Measurements from ENCODE around the gene IL17RC. TPM values are rescaled to one million over a fixed set of nuclear protein-coding genes. Genes with fewer than 3 reads are reported as not detected.

The IL17RC gene
- total and polyA plus RNA-seq, 12 donors, result 18.6 to 62.3 (median 28.4) TPM

- Histone ChIP-seq H3K27me3 (no peaks in the 10 kb centered on the region), H3K9me3 (no peaks in the 10 kb centered on the region), H3K4me1 (peaks cover 0 to 5% (median 2%) of the 10 kb centered on the region in 9 donors), H3K27ac (no peak overlapping the region), H3K36me3 (peaks cover 0 to 30% (median 4%) of the 10 kb centered on the region in 9 donors), H3K4me3 (no peak overlapping the region)
- intact Hi-C loops (cut with DNase I), result no loop called here
- DNase-seq (no peak), ATAC-seq (no peak)
- WGBS, 2 donors, result 64 to 66% methylated on average over 5 of the region's 5 CpGs
- TF ChIP-seq CTCF (IDR thresholded peaks at IDR 0.05), result no peak
Observed at GRCh38 chr3:9957214-9957613, 40.3 kb downstream of the IL17RC start.

GRCh38 chr3:9965200-9965875, 48.4 kb downstream of the IL17RC start:
- no peaks in the 10 kb centered on the region for H3K9me3 ChIP-seq
- no peak for TF ChIP-seq CTCF (IDR thresholded peaks at IDR 0.05)
- no peaks in the 10 kb centered on the region for H3K27me3 ChIP-seq
- intact Hi-C loops (cut with DNase I), result no loop called here
- no peak for ATAC-seq
- H3K4me3 ChIP-seq, result no peak overlapping the region
- no peak overlapping the region for H3K27ac ChIP-seq
- H3K4me1 ChIP-seq, result no peaks in the 10 kb centered on the region
- DNase-seq, result no peak
- H3K36me3 ChIP-seq, result peaks cover 3 to 100% (median 36%) of the 10 kb centered on the region in 9 donors
- WGBS, 2 donors, result 95 to 96% methylated on average over 6 of the region's 6 CpGs

GRCh38 chr3:9966841-9967240, 49.9 kb downstream of the IL17RC start:
- Histone ChIP-seq H3K4me3 (no peak overlapping the region), H3K9me3 (no peaks in the 10 kb centered on the region), H3K27me3 (no peaks in the 10 kb centered on the region), H3K4me1 (no peaks in the 10 kb centered on the region), H3K27ac (no peak overlapping the region), H3K36me3 (peaks cover 3 to 100% (median 47%) of the 10 kb centered on the region in 9 donors)
- 98 to 100% methylated on average over 2 of the region's 2 CpGs for WGBS, 2 donors
- intact Hi-C loops (cut with DNase I), result no loop called here
- TF ChIP-seq CTCF (IDR thresholded peaks at IDR 0.05), result no peak
- DNase-seq, result no peak
- ATAC-seq, result no peak

GRCh38 chr3:9969632-9970019, 52.7 kb downstream of the IL17RC start:
- no peak overlapping the region for H3K4me3 ChIP-seq
- no peak overlapping the region for H3K27ac ChIP-seq
- peaks cover 3 to 100% (median 71%) of the 10 kb centered on the region in 9 donors for H3K36me3 ChIP-seq
- no peak for TF ChIP-seq CTCF (IDR thresholded peaks at IDR 0.05)
- intact Hi-C loops (cut with DNase I), result no loop called here
- H3K27me3 ChIP-seq, result no peaks in the 10 kb centered on the region
- WGBS, 2 donors, result 95 to 97% methylated on average over 4 of the region's 4 CpGs
- no peaks in the 10 kb centered on the region for H3K4me1 ChIP-seq
- no peaks in the 10 kb centered on the region for H3K9me3 ChIP-seq
- DNase-seq (no peak), ATAC-seq (no peak)

All from heart right ventricle (tissue), 16 donors.